ENCODE measurements around the gene LONP1. TPM values are rescaled to one million over a fixed set of nuclear protein-coding genes. Genes with fewer than 3 reads are reported as not detected.

Gene LONP1
- polyA plus RNA-seq, 2 of the 4 experiments (the other 2 are of a cell fraction), result 42.7 to 68.9 TPM

DNA sequence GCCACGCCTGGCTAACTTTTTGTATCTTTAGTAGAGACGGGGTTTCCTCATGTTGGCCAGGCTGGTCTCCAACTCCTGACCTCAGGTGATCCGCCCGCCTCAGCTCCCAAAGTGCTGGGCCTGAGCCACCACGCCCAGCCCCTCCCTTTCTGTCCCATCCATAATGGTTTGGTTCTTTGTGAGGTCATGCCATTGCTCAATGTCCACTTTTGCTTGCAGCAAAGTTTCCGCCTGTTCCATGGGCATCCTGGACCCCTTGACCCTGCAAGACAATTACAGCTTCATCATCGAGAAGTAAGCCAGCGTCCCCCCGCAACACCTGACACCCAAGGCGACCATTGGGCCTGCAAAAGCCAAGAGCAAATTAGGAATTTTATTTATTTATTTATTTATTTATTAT, 48.0 kb upstream of the LONP1 start:
- no peak for ATAC-seq
- 91% methylated on average over 10 of the region's 10 CpGs for WGBS (ENCODE audit: missing lambda C conversion rate)
- POLR2A ChIA-PET, result no interaction called here
- DNase-seq (ENCODE audit: low read depth in 1 of 2, low spot score in 1 of 2), result no peak
- H3K9me3 ChIP-seq, result no peaks in the 10 kb centered on the region
- CTCF ChIA-PET, result interaction anchor here (0.6 to 0.8 kb wide), 2 partner anchors 26 to 27 kb away, joined by 3 read pairs; no protein-coding TSS in a partner anchor
- FAIRE-seq, result no peak
- TF ChIP-seq SMC3 (IDR thresholded peaks at IDR 0.05) (no peak), CBX8 (IDR thresholded peaks at IDR 0.05) (no peak), HEYL (CRISPR knock-in tag; IDR thresholded peaks at IDR 0.05) (no peak), RARB (CRISPR knock-in tag; IDR thresholded peaks at IDR 0.05) (no peak), EP300 (IDR thresholded peaks at IDR 0.05) (no peak), POLR2AphosphoS2 (conservative IDR thresholded peaks at IDR 0.05; ENCODE audit: low read length) (no peak)
- H3K4me3 ChIP-seq, result no peak overlapping the region
- H3K4me1 ChIP-seq, result no peaks in the 10 kb centered on the region
- H3K4me2 ChIP-seq, result no peak overlapping the region
- H3K27ac ChIP-seq, result no peak overlapping the region

DNA sequence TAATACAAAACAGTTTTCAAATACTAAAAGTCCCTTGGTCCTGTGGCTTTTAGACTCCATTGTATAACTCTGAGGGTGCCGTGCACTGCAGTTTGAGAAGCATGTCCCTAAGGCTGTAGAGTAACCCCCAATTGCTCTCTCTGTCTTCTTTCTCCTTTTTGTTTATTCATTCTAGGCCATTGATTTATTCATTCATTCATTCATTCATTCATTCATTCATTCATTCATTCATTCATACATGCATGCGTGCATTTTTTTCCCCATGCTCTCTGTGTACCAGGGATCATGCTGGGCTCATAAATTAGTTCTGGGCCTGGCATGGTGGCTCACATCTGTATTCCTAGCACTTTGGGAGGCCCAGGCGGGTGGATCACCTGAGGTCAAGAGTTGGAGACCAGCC, 45.3 kb upstream of the LONP1 start:
- DNase-seq (ENCODE audit: low read depth in 1 of 2, low spot score in 1 of 2) (no peak), FAIRE-seq (no peak), ATAC-seq (no peak)
- POLR2A ChIA-PET, result interaction anchor here (0.6 kb wide), 1 partner anchor 45 kb away, joined by 3 read pairs; the partner anchor contains the start of genes CATSPERD and LONP1
- Histone ChIP-seq H3K27ac (no peak overlapping the region), H3K4me2 (no peak overlapping the region), H3K9me3 (no peaks in the 10 kb centered on the region), H3K4me3 (no peak overlapping the region), H3K4me1 (no peaks in the 10 kb centered on the region)
- no peak for TF ChIP-seq NFE2L2 (conservative IDR thresholded peaks at IDR 0.05; ENCODE audit: low read length)
- no peak for TF ChIP-seq CBX8 (IDR thresholded peaks at IDR 0.05)
- CTCF ChIA-PET, result interaction anchor here (0.8 kb wide), 1 partner anchor 22 kb away, joined by 3 read pairs; no protein-coding TSS in a partner anchor
- 100% methylated on average over 3 of the region's 3 CpGs for WGBS (ENCODE audit: missing lambda C conversion rate)

DNA sequence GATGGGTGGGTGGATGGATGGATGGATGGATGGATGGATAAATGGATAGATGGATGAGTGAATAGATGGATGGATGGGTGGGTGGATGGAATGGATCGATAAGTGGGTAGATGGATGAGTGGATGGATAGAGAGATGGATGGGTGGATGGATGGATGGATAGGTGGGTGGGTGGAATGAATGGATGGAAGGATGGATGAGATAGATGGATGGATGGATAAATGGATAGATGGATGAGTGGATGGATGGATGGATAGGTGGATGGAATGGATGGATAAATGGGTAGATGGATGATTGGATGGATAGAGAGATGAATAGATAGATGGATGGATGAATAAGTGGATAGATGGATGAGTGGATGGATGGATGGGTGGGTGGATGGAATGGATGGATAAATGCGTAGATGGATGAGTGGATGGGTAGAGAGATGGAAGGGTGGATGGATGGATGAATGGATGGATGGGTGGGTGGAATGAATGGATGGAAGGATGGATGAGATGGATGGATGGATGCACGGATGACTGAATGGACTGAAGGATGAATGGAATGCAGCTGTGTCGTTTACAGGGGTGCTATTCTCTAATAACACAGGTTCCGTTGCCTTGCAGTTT, 42.8 kb upstream of the LONP1 start:
- Histone ChIP-seq H3K9me3 (no peaks in the 10 kb centered on the region), H3K4me1 (no peaks in the 10 kb centered on the region), H3K4me2 (no peak overlapping the region), H3K27ac (no peak overlapping the region), H3K4me3 (no peak overlapping the region)
- TF ChIP-seq BHLHE40 (IDR thresholded peaks at IDR 0.05; ENCODE audit: low read depth, low read length), result no peak
- no peak for TF ChIP-seq JUN (IDR thresholded peaks at IDR 0.05)
- TF ChIP-seq, protein P1, sequence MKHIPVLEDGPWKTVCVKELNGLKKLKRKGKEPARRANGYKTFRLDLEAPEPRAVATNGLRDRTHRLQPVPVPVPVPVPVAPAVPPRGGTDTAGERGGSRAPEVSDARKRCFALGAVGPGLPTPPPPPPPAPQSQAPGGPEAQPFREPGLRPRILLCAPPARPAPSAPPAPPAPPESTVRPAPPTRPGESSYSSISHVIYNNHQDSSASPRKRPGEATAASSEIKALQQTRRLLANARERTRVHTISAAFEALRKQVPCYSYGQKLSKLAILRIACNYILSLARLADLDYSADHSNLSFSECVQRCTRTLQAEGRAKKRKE (CRISPR knock-in tag; IDR thresholded peaks at IDR 0.05; ENCODE audit: low read depth), result no peak
- no peak for TF ChIP-seq POLR2AphosphoS2 (conservative IDR thresholded peaks at IDR 0.05; ENCODE audit: low read length)
- TF ChIP-seq, protein P2, sequence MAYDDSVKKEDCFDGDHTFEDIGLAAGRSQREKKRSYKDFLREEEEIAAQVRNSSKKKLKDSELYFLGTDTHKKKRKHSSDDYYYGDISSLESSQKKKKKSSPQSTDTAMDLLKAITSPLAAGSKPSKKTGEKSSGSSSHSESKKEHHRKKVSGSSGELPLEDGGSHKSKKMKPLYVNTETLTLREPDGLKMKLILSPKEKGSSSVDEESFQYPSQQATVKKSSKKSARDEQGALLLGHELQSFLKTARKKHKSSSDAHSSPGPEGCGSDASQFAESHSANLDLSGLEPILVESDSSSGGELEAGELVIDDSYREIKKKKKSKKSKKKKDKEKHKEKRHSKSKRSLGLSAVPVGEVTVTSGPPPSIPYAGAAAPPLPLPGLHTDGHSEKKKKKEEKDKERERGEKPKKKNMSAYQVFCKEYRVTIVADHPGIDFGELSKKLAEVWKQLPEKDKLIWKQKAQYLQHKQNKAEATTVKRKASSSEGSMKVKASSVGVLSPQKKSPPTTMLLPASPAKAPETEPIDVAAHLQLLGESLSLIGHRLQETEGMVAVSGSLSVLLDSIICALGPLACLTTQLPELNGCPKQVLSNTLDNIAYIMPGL (CRISPR knock-in tag; IDR thresholded peaks at IDR 0.05; ENCODE audit: borderline replicate concordance), result no peak
- TF ChIP-seq, protein P3, sequence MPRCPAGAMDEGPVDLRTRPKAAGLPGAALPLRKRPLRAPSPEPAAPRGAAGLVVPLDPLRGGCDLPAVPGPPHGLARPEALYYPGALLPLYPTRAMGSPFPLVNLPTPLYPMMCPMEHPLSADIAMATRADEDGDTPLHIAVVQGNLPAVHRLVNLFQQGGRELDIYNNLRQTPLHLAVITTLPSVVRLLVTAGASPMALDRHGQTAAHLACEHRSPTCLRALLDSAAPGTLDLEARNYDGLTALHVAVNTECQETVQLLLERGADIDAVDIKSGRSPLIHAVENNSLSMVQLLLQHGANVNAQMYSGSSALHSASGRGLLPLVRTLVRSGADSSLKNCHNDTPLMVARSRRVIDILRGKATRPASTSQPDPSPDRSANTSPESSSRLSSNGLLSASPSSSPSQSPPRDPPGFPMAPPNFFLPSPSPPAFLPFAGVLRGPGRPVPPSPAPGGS (IDR thresholded peaks at IDR 0.05), result no peak
- FAIRE-seq (no peak), DNase-seq (ENCODE audit: low read depth in 1 of 2, low spot score in 1 of 2) (no peak), ATAC-seq (no peak)
- ChIA-PET CTCF (no interaction called here), POLR2A (no interaction called here)
- WGBS (ENCODE audit: missing lambda C conversion rate), result 56% methylated on average over 5 of the region's 5 CpGs

DNA sequence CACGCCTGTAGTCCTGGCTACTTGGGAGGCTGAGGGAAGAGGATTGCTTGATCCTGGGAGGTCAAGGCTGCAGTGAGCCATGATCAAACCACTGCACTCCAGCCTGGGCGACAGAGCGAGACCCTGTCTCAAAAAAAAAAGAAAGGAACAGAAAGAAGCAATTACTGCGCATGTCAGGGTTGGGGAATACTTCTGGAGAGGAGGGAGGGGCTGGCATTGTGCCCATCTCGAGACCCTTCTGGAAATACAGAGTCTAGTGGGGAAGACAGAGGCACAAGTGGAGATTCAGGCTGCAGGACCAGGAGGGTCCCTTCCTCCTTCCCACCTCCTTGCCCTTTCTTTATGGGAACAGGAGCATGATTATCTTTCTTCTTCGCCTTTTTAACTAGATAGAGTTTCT, 33.8 kb upstream of the LONP1 start:
- ATAC-seq (no peak), DNase-seq (ENCODE audit: low read depth in 1 of 2, low spot score in 1 of 2) (no peak), FAIRE-seq (no peak)
- Histone ChIP-seq H3K4me3 (no peak overlapping the region), H3K27ac (no peak overlapping the region), H3K4me2 (no peak overlapping the region), H3K4me1 (no peaks in the 10 kb centered on the region), H3K9me3 (no peaks in the 10 kb centered on the region)
- whole genome bisulfite sequencing (ENCODE audit: missing lambda C conversion rate), result 66% methylated on average over 6 of the region's 6 CpGs
- no peak for TF ChIP-seq POLR2AphosphoS2 (conservative IDR thresholded peaks at IDR 0.05; ENCODE audit: low read length)
- no peak for TF ChIP-seq ZC3H11A (IDR thresholded peaks at IDR 0.05)
- no peak for TF ChIP-seq RFX5 (IDR thresholded peaks at IDR 0.05)
- TF ChIP-seq, protein P2 (CRISPR knock-in tag; IDR thresholded peaks at IDR 0.05; ENCODE audit: borderline replicate concordance), result no peak
- no peak for TF ChIP-seq BHLHE40 (IDR thresholded peaks at IDR 0.05; ENCODE audit: low read depth, low read length)
- TF ChIP-seq FOXS1 (CRISPR knock-in tag; IDR thresholded peaks at IDR 0.05), result no peak
- ChIA-PET POLR2A (no interaction called here), CTCF (no interaction called here)

All from A549 (cell line).